Suprapubic skin (tissue), 4 donors: Measurements from ENCODE around the gene C9orf152.

ENCODE experiments used
- POLR2A ChIP-seq, 2 donors: fragments of 450-650 bp; IDR thresholded peaks; one replicate each; pipeline ENCODE4 v1.6.1; 2017; ENCODE audit warnings: antibody characterized with exemption in 2 of 2, mild to moderate bottlenecking in 2 of 2, moderate library complexity in 2 of 2
- POLR2AphosphoS5 ChIP-seq, 3 donors: sonication (generic); formaldehyde crosslinking; IDR thresholded peaks; one replicate each; pipeline ENCODE4 v1.6.1; 2017; ENCODE audit warnings: antibody characterized with exemption in 3 of 3
- TF ChIP-seq, protein P1 (sequence below), 2 donors: fragments of 200-600 bp in 1 of 2; fragments of 450-650 bp in 1 of 2; sonication (generic) in 1 of 2; IDR thresholded peaks; one replicate each; pipeline ENCODE4 v1.5.1; 2016 to 2019; ENCODE audit warnings: antibody characterized with exemption in 2 of 2, mild to moderate bottlenecking in 1 of 2, moderate library complexity in 1 of 2

DNA sequence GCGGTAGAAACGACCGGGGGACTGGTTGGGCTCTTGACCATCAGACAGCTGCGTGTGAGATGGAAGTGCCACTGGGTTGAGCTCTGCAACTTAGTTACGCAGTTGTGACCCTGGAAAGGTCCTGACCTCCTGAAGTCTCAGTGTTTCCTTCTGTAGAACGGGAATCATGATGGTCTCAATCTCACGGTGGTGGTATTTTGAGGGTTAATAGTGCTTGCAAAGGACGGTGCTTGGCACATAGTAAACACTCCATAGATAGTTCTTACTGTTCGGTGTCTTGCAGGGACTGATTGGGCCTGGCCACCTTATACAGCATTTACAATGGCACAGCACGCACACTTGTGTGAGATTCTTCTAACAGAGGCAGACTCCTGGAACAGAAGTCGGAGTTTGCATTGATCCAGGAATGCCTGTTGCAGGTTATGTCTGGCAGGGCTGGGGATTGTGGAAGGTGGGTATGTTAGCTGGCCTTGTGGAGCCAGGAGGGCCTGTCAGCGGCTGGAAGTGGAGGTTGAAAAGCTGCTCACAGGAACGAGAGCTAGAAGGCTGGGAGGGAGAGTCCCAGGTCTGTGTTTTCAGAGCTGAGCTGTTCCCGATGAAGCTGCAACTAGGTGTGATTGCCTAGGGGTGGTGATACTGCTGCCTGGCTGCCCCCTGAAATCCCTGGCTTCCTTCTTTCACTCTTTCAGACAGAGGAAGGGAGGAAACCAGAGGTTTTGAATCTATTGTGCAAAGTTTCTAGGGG lies 49.3 kb upstream of the C9orf152 start:
- TF ChIP-seq, protein P1, sequence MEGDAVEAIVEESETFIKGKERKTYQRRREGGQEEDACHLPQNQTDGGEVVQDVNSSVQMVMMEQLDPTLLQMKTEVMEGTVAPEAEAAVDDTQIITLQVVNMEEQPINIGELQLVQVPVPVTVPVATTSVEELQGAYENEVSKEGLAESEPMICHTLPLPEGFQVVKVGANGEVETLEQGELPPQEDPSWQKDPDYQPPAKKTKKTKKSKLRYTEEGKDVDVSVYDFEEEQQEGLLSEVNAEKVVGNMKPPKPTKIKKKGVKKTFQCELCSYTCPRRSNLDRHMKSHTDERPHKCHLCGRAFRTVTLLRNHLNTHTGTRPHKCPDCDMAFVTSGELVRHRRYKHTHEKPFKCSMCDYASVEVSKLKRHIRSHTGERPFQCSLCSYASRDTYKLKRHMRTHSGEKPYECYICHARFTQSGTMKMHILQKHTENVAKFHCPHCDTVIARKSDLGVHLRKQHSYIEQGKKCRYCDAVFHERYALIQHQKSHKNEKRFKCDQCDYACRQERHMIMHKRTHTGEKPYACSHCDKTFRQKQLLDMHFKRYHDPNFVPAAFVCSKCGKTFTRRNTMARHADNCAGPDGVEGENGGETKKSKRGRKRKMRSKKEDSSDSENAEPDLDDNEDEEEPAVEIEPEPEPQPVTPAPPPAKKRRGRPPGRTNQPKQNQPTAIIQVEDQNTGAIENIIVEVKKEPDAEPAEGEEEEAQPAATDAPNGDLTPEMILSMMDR (IDR thresholded peaks at IDR 0.05), result no peak
- no peak for TF ChIP-seq POLR2A (IDR thresholded peaks at IDR 0.05)
- no peak for TF ChIP-seq POLR2AphosphoS5 (IDR thresholded peaks at IDR 0.05)
